ENCODE results near the gene ACP1.

GRCh38 chr2:248724-249123 lies 16.0 kb upstream of the ACP1 start:
- TF ChIP-seq POLR2A (IDR thresholded peaks at IDR 0.05; ENCODE audit: control extremely low read depth in 1 of 2, low read depth in 2 of 2, low read length in 2 of 2) (no peak), SP1 (IDR thresholded peaks at IDR 0.05; ENCODE audit: low read depth, low read length) (no peak)

All from H1 (cell line).